Superior temporal gyrus (tissue), 1 donor: ENCODE results near the gene ORM2.
A peak's percentile ranks its signal among the peaks of the same experiment; 100 is the strongest.
"Not testable (repeated sequence)": the region's sequence is repeated elsewhere in the genome, so short reads cannot be mapped to it uniquely, and the experiment has no call there.

Experiments used
- DNase-seq: peaks from one replicate; pipeline ENCODE4 v3.0.0-alpha.2; 2016; ENCODE audit errors: extremely low spot score

Gene ORM2

GRCh38 chr9:114331229-114332195 lies 1.8 kb downstream of the ORM2 start:
- not testable (repeated sequence) for DNase-seq

DNA sequence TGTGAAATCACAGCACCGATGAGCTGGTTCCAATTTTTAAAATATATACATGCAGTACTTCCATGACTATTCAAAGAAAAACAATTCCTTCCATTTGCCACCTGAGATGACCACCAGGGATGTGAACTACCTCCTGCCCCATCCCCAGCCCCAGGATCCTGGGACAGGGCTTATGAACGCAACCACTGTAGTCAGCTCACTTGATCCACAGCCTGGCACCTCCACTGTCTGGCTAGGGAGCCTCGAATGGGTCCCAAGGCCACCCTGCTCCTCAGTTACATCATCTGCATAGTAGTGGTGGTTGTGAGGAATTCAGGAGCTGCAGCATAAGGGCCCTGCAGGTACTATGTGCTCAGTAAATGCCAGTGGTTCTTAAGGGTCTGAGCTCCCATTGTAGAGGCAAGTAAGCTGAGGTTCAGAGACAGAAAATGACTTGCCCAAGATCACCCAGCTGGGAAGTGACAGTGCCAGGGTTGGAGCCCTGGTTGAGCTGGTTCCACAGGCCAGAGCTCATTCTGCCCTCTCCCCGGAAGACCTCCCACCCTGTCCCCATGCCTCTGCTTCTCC lies 2.9 kb downstream of the ORM2 start:
- DNase-seq: not testable (repeated sequence)

GRCh38 chr9:114333718-114334117 lies 4.0 kb downstream of the ORM2 start:
- DNase-seq: not testable (repeated sequence)

GRCh38 chr9:114334490-114334889 lies 4.8 kb downstream of the ORM2 start:
- no peak for DNase-seq

DNA sequence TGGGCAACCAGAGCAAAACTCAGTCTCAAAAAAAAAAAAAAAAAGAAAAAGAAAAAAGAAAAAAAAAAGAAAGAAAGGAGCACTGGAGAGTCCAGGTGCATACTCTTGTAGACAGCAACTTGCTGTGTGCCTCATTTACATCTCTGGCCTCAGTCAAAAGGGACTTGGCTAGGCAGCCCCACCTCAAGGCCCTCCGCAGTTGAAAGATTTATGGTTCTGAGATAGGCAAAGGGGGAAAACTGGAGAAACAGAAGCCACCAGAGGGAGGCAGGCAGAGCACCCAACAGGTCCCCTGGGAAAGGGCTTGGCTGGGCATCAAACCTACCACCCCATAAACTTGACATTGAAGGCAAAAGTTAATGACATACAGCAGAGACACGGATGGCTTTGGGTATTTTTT lies 6.1 kb downstream of the ORM2 start:
- no peak for DNase-seq

GRCh38 chr9:114336157-114336556 lies 6.5 kb downstream of the ORM2 start:
- no peak for DNase-seq

DNA sequence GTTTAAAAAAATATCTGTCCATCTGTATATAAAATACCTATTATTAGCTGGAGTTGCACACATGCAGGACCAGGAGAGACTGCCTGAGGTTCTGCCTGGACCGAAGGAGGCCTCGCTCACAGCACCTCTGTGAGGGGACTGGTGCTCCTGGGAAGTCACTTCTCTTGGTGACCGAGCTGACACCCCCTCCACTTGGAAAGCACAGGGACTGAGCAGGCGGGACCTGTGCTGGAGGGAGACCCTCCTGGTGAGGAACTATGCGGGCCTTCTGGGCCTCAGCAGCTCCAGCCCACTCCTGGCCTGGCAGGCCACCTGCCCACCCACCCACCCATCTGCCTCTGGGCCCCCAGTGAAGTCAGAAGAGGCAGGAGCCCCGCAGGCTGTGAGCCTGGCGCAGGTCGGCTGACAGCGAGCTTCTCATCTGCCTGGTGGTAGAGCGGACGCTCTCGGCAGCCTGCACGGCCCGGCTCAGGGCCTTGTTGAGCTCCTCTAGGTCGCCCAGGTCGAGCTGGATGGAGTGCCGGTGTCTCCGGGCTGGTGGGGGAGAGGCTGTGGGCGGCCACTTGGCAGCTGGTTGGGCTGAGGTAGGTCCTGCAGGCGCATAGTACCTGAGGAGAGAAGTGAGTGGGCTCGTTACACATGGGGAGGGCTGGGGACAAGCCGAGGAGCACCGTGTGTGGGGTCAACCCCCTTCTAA lies 7.2 kb downstream of the ORM2 start:
- DNase-seq: no peak

DNA sequence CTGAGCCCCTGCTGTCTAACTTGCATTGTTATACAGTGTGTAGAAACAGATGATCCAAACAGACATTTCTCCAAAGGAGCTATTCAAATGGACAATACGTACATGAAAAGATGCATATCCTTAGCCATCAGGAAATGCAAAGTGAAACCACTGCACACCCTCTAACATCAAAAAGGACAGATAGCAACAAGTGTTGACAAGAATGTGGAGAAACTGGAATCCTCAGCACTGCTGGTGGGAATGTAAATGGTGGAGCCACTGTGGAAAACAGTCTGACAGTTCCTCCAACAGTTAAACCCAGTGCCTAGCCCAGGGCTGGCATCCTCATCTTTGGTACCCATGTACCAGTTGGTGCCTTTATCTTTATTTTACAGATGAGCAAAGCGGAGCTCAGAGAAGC lies 8.5 kb downstream of the ORM2 start:
- DNase-seq: no peak

DNA sequence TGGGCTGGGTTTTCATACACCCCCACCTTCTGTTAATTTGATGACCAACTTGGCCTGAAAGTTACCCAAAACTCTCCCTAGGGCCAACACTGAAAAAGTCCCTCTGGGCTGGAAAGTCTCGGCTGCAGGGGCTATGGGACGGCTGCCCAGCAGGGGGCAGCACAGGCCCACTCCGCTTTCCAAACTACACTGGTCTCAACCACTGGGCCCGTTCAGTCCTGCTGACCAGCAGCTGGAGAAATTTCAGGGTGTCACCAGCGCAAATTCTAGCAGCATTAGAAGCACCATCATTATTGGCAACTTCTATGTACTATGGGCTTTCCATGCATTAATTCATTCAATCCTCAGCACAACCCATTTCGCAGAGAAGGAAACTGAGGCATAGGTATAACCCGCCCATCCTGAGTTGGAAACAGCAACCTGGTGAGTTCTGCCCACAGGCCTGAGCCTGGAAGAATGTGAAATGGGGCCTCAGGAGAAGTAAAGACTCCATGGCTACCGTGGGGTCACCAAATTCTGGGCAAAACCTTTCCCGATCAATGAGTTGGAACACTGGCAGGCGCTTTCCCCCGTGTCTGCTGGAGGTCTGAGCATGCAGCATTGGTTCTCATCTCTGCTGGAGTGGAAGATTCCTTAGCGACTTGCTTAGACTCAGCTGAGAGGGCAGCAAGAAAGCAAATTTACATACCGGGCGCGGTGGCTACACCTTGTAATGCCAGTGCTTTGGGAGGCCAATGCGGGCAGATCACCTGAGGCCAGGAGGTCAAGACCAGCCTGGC lies 9.7 kb downstream of the ORM2 start:
- DNase-seq: peak; percentile 62

GRCh38 chr9:114341152-114341830 lies 11.6 kb downstream of the ORM2 start:
- DNase-seq: no peak

DNA sequence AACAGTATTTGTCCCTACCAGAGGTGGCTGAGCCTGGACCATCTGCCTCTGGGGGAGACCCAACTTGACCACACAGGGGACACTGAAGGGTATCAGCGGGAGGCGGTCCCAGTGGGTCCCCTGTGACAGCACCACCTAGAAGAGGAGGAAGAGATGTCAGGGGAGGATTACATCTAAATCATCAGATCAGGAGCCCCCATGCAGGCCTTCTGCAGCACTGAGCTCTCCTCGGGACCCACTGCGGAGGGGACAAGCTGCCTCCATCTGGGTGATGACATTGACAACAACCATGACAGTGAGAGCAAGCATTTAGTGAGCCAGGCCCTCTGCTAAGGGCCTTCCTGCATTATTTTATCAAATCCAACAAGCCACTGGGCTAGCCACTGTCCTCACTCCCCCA lies 12.3 kb downstream of the ORM2 start:
- DNase-seq: no peak

- no peak for DNase-seq
Measured at GRCh38 chr9:114342755-114343440, 13.2 kb downstream of the ORM2 start.

GRCh38 chr9:114343471-114344187 lies 14.0 kb downstream of the ORM2 start:
- no peak for DNase-seq

GRCh38 chr9:114344188-114344566 lies 14.5 kb downstream of the ORM2 start:
- DNase-seq: no peak

DNA sequence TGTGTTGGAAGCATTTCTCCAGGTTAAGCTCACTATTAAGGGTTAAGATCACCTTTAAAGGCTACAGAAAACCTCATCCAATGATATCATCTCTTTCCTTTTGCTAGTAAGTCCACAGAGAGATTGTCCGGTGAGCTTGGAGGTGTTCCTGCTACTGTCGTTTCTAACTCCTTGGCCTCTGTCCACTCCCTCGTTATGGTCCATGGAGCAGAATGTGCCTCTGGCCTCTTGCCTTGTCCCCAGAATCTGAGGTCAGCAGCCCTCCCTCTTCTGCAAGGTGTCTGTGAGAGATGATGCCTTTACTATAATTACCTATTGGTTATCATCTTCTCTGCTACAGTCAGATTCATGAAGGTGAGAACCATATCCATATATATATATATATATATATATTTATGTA lies 15.0 kb downstream of the ORM2 start:
- no peak for DNase-seq

DNA sequence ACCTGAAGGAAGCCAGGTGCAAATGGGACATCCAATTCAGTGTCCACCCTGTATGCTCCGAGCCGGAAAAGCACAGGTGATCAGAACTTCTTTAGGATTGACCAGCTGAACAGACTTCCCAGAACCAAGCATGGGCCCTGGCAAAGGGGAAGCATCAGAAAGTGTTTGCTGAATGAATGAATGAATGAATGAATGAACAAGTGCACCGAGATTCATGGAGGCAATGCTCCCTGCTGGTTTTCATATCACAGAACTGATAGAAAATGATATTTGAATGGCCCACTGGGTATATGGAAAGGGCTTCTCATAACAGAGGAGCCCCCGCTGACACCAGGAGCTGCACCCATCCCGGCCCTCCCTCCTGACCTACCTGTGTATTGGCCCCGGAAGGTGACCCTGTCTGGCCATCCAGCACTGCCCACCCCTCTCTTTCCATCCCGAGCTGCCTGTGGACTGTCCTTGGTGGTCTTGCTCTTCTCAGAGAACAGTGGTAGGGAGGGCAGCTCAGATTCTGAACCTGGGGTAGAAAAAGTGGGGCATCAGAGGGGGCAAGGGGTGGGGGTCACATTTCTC lies 15.9 kb downstream of the ORM2 start:
- no peak for DNase-seq

GRCh38 chr9:114346146-114346545 lies 16.5 kb downstream of the ORM2 start:
- DNase-seq: no peak

DNA sequence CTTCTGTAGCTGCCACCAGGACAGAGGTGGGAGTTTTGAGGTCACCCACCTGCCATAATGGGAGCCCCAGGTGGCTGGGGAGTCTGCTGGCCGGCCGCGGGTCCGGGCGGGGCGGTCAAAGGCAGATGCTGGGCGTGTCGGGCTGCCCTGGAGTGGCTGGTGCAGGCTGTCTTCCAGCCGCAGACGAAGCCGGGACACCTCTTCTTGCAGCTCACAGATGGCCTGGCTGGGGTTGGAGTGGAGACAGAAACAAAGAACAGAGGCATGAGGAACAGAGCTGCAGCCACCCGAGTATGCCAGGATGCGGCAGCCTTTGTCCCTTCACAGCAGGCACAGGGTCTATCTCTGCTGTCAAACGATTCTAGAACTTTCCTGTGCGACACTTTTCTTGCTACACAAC lies 18.0 kb downstream of the ORM2 start:
- DNase-seq: peak; percentile 83

DNA sequence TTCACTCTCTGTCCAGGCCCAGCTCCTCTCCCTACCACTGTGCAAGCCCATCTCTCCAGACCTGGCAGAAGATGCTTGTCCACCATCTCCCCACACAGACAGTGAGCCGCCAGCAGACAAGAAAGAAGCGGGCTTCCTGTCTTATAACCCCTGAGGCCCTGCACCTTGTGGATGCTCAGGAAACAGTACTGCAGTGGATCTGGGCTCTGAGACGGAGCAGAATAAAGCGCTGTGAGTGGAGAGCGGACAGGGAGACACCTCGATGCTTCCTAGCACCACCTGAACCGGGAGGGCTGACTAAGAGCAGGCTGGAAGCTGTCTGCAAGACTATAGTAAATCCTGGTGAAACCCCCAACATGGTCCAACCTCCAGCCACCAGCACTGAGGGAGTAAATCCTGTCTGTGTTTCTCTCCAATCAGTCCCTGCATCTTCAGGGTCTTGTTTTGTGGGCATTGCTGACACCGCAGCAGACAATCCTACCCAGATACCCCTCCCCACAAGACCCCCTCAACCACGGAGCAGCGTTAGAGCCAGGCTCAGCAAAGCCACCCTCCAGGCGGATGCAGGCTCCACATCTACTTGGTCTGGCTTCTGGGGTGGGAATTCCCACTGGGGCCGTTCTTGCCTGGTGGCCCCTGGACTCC lies 18.7 kb downstream of the ORM2 start:
- no peak for DNase-seq
